Measurements from ENCODE around the gene ARHGAP4. TPM values are rescaled to one million over a fixed set of nuclear protein-coding genes. Genes with fewer than 3 reads are reported as not detected.
A peak's percentile ranks its signal among the peaks of the same experiment; 100 is the strongest.

ARHGAP4 gene
- polyA plus RNA-seq, 3 donors, result 51.5 to 508 (median 64.4) TPM

DNA sequence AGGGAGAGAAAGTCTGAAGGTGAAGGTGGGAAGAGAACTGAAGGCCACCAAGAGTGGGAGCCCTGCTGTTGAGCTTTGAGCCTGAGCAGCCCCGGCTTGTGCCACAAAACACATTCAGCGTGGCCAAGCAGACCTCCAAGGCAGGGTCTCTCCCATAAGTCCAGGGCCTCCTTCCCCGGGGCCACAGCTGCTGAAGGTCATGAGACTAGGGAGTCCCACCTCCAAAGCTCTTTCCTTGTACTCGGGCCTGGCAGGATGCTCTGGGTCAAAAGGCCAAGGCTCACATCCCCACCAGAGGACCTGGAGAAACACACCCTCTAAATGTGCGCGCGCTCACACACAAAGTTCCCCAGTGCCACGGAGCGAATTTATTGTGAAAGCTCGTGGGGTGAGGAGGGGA is 3.5 kb upstream of the ARHGAP4 start:
- Mint-ChIP-seq H3K4me1 (peaks cover 24% of the 10 kb centered on the region), H3K27me3 (ENCODE audit: low read depth in 3 of 3) (peaks cover 0 to 27% (median 2%) of the 10 kb centered on the region in 3 donors), H3K36me3 (peaks cover 17 to 32% of the 10 kb centered on the region in 2 donors), H3K4me3 (no peak overlapping the region), H3K27ac (peak overlapping the region in 6 of 7 donors; percentile 16 to 95 (median 66)), H3K9me3 (peaks cover 0 to 18% (median 6%) of the 10 kb centered on the region in 7 donors)
- H3K9ac ChIP-seq (ENCODE audit: insufficient read depth, low read length, poor library complexity, severe bottlenecking), result no peak overlapping the region
- no peak overlapping the region for H3K4me3 ChIP-seq (replicated peaks in 1 of 3; ENCODE audit: low read depth in 2 of 3, low read length in 3 of 3)
- H3K27me3 ChIP-seq (ENCODE audit: control insufficient read depth in 2 of 2, insufficient read depth in 2 of 2, low read length in 2 of 2), result peaks cover 0 to 3% of the 10 kb centered on the region in 2 donors
- 100% methylated on average over 2 of the region's 10 CpGs for WGBS (ENCODE audit: insufficient coverage)
- H3K36me3 ChIP-seq (replicated peaks in 1 of 2; ENCODE audit: control insufficient read depth in 1 of 2, insufficient read depth in 2 of 2, low read length in 2 of 2), result peaks cover 31 to 36% of the 10 kb centered on the region in 2 donors
- no peak for DNase-seq
- peak overlapping the region; percentile 27 to 50 for H3K27ac ChIP-seq (ENCODE audit: low read depth in 1 of 2, low read length in 2 of 2)
- no peak for TF ChIP-seq CTCF (IDR thresholded peaks at IDR 0.05)
- peaks cover 90% of the 10 kb centered on the region for H4K20me1 ChIP-seq (ENCODE audit: insufficient read depth, low read length)
- no peaks in the 10 kb centered on the region for H3K9me3 ChIP-seq (replicated peaks in 1 of 2; ENCODE audit: control insufficient read depth in 1 of 2, insufficient read depth in 1 of 2, low read length in 2 of 2)
- H3K4me2 ChIP-seq (replicated peaks; ENCODE audit: extremely low read depth, low read length, poor library complexity, severe bottlenecking), result no peak overlapping the region
- intact Hi-C loops (cut with micrococcal nuclease), result loop anchor here (5.0 to 10.0 kb wide), 4 partner anchors 135 to 207 kb away; partner anchors contain the start of genes IDH3G (in 2 of the 2), SSR4 (in 2 of the 2), ABCD1 (in 1 of the 2) and BCAP31 (in 1 of the 2)
- H2AFZ ChIP-seq (ENCODE audit: insufficient read depth, low read depth, low read length, poor library complexity, severe bottlenecking), result no peak overlapping the region
- peaks cover 61% of the 10 kb centered on the region for H3K79me2 ChIP-seq (ENCODE audit: insufficient read depth, low read length)
- peaks cover 49 to 70% of the 10 kb centered on the region in 2 donors for H3K4me1 ChIP-seq (ENCODE audit: control insufficient read depth in 1 of 2, insufficient read depth in 2 of 2, low read length in 2 of 2)

DNA sequence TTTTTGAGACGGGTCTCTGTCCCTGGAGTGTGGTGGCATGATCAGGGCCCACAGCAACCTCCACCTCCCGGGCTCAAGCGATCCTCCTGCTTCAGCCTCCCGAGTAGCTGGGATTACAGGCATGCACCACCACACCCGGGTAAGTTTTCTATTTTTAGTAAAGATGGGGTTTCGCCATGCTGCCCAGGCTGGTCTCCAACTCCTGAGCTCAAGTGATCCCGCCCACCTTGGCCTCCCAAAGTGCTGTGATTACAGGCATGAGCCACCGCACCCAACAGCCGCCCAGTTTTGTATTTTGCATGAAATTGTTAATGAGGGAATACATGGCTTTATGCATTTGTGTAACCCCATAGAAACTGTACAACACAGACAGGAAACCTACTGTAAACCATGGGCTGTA is 2.8 kb upstream of the ARHGAP4 start:
- H3K9me3 Mint-ChIP-seq, result peaks cover 0 to 17% (median 6%) of the 10 kb centered on the region in 7 donors
- peaks cover 61% of the 10 kb centered on the region for H3K79me2 ChIP-seq (ENCODE audit: insufficient read depth, low read length)
- peak overlapping the region in 1 of 3 experiments; percentile 89 for H3K4me3 ChIP-seq (replicated peaks in 1 of 3; ENCODE audit: low read depth in 2 of 3, low read length in 3 of 3)
- H3K9me3 ChIP-seq (replicated peaks in 1 of 2; ENCODE audit: control insufficient read depth in 1 of 2, insufficient read depth in 1 of 2, low read length in 2 of 2), result no peaks in the 10 kb centered on the region
- H3K27ac ChIP-seq (ENCODE audit: low read depth in 1 of 2, low read length in 2 of 2), result peak overlapping the region; percentile 33 to 40
- TF ChIP-seq CTCF (IDR thresholded peaks at IDR 0.05), result no peak
- H4K20me1 ChIP-seq (ENCODE audit: insufficient read depth, low read length), result peaks cover 91% of the 10 kb centered on the region
- H3K36me3 Mint-ChIP-seq, result peaks cover 17 to 32% of the 10 kb centered on the region in 2 donors
- peaks cover 31 to 36% of the 10 kb centered on the region in 2 donors for H3K36me3 ChIP-seq (replicated peaks in 1 of 2; ENCODE audit: control insufficient read depth in 1 of 2, insufficient read depth in 2 of 2, low read length in 2 of 2)
- no peak for DNase-seq
- H3K27ac Mint-ChIP-seq, result peak overlapping the region; percentile 54 to 95 (median 77)
- H3K9ac ChIP-seq (ENCODE audit: insufficient read depth, low read length, poor library complexity, severe bottlenecking), result no peak overlapping the region
- peaks cover 46 to 70% of the 10 kb centered on the region in 2 donors for H3K4me1 ChIP-seq (ENCODE audit: control insufficient read depth in 1 of 2, insufficient read depth in 2 of 2, low read length in 2 of 2)
- no peak overlapping the region for H3K4me3 Mint-ChIP-seq
- peaks cover 23% of the 10 kb centered on the region for H3K4me1 Mint-ChIP-seq
- no peak overlapping the region for H2AFZ ChIP-seq (ENCODE audit: insufficient read depth, low read depth, low read length, poor library complexity, severe bottlenecking)
- H3K27me3 ChIP-seq (ENCODE audit: control insufficient read depth in 2 of 2, insufficient read depth in 2 of 2, low read length in 2 of 2), result peaks cover 0 to 3% of the 10 kb centered on the region in 2 donors
- intact Hi-C loops (cut with micrococcal nuclease), result loop anchor here (5.0 to 10.0 kb wide), 4 partner anchors 134 to 207 kb away; partner anchors contain the start of genes IDH3G (in 2 of the 2), SSR4 (in 2 of the 2), ABCD1 (in 1 of the 2) and BCAP31 (in 1 of the 2)
- no CpG with 5 or more reads among the region's 9 CpGs for WGBS (ENCODE audit: insufficient coverage)
- peak overlapping the region; percentile 97 for H3K4me2 ChIP-seq (replicated peaks; ENCODE audit: extremely low read depth, low read length, poor library complexity, severe bottlenecking)
- H3K27me3 Mint-ChIP-seq (ENCODE audit: low read depth in 3 of 3), result peaks cover 0 to 27% (median 2%) of the 10 kb centered on the region in 3 donors
